LNCAP (cell line): Measurements from ENCODE around the gene OMA1.

Experiments used
- TF ChIP-seq, protein P1 (sequence below): fragments of 450-650 bp; IDR thresholded peaks from 2 replicates; pipeline ENCODE4 v1.5.1; 2017; ENCODE audit warnings: mild to moderate bottlenecking

OMA1 gene

DNA sequence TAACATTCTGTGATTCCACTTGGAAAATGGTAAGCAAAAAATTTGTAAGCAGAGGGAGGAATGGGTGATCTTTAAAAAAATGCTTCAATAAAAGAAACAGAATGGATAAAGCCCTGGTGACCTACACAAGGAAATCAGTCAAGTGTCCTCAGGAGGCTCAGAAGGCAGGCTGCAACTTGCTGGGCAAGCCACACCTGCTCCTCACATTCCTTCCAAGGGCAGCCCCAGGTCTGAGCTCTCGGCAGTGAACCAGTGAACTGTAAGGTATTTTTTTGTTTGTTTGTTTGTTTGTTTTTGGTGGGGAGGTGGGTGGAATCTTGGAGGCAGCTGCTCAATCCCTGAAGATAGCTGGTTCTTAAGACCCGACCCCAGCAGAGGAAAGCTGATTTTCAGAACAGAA lies 26.2 kb upstream of the OMA1 start:
- TF ChIP-seq, protein P1, sequence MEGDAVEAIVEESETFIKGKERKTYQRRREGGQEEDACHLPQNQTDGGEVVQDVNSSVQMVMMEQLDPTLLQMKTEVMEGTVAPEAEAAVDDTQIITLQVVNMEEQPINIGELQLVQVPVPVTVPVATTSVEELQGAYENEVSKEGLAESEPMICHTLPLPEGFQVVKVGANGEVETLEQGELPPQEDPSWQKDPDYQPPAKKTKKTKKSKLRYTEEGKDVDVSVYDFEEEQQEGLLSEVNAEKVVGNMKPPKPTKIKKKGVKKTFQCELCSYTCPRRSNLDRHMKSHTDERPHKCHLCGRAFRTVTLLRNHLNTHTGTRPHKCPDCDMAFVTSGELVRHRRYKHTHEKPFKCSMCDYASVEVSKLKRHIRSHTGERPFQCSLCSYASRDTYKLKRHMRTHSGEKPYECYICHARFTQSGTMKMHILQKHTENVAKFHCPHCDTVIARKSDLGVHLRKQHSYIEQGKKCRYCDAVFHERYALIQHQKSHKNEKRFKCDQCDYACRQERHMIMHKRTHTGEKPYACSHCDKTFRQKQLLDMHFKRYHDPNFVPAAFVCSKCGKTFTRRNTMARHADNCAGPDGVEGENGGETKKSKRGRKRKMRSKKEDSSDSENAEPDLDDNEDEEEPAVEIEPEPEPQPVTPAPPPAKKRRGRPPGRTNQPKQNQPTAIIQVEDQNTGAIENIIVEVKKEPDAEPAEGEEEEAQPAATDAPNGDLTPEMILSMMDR, result no peak

DNA sequence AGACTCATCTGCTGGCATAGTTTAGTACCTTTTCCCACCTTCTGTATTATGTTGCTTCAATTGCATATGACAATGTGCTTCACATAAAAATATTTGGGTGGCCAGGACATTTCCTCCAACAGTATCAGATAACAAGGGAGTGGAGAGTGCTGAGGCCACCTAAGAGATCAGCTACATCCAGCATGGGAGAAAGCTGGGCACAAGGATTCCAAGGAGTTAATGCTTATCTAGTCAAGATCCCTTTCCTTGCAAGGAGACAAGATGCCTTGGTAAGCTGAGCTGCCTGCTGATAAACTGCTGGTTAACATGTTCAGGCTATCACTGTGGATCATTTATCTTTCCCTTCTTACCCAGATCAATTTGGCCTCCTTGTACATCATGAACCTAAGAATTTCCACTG lies 25.1 kb upstream of the OMA1 start:
- TF ChIP-seq, protein P1, result no peak

DNA sequence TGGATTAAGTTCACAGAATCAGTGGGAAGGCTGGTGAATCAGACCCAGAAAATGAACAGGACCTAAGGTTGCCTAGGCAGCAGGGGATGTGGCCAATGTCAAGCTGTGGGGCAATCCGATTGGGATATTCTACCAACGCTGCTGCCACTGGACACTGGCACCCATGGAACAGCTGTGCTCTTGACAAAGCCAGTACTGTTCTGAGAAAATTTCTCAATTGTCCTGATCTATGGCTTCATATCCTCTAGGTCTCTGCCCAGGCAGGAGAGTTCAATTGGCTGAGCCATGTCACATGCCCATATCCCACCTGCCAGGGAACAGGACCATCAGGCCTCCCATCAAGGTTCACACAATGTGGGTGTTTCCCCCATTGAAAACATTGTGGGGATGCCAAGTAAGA lies 24.3 kb upstream of the OMA1 start:
- TF ChIP-seq, protein P1, result no peak

DNA sequence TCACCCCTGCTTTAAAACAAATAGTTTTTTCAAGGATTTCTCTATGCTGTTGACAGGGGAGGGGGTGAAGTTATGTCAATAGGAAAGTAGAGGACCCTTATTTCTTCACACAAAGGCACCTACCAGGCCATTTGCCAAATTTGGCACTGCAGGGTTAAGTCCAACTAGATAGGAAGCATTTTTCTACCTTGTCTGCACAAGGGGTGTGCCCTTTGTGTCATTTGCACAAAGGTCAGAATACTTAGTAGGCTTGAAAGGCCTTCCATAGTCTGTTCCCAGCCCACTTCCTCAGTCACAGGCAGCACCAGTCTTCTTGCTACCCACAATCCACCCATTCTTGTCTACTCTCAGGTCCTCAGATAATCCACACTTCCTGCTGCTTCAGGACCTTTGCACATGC lies 23.6 kb upstream of the OMA1 start:
- TF ChIP-seq, protein P1, result no peak

DNA sequence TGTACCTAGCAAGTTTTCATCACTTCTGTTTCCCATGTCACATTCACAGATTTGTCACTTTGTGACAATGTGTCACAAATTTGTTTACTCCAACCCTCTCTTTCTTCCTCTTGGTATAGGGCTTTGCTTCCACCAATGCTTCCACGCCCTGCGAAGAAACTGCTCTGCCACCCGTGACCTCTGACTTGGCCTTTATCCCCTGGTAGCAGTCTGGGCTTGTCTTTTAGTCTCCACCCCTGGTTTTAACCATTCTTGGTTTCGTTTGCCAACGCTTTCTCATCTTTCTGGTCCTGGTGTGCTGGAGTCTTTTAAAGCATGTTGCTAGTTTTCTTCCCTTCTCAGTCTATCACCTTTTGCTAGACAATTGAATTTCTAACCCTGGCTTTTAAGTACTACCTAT lies 22.4 kb upstream of the OMA1 start:
- TF ChIP-seq, protein P1, result no peak

DNA sequence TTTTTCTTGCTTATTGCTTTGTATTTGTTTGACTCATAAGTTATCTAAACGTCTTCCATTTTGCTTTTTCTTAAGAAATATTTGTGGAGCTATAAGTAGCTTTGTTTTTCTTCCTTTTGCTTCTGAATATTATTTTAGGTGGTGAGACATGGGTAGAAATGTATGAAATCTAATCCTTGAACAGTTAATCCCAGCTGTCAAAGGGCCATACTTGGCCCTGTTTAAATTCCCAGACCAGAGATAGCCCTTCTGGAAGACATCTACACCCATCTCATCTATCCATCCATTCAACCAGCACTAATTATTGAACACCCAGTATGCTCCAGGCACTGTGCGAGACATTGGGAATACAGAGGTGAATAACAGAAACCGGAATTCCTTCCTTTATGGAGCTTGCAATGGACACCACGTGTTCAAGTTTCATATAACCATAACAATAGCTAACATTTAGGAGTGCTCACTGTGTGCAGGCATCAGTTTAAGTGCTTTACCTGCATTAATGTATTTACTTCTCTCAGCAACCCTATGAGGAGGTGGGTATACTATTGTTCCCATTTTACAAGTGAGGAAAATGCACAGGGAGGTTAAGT lies 21.8 kb upstream of the OMA1 start:
- TF ChIP-seq, protein P1, result no peak

DNA sequence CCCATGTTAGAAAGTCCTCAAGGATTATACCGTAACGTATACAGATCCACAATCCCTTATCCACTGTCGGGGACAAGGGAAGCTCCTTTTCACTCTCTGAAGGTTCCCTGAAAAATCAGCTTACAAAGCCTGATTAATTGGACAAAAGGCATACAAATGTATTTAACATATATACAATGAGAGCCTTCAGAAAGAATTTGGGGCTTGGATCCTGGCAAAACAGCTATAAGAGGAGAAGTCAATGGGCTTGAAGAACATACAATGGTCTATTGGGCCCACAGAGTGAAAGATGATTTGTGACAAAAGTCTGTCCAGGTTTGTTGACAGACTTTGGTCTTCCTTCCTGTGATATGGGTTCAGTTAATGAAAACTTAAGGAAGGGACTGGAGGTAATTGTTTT lies 19.8 kb upstream of the OMA1 start:
- TF ChIP-seq, protein P1, result no peak

DNA sequence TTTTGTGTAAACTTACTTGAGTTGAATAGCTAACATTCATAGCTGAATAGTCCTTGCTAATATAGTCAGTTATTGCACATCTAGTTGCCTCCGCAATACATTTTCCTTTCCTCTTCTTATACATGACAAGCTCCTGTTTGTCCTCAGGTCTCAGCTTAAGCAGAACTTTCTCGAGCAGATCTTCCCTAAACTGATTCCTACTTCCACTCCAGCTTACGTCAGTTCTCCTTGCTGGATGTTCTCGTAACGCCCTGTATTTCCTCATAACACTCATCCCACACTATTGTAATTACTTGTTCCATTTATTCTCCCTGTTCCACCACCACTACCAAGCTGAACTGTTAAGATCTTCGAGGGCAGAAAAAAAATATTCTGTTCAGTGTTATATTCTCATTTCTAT lies 15.1 kb upstream of the OMA1 start:
- TF ChIP-seq, protein P1, result no peak
